Panc1 (cell line): ENCODE results near the gene CRY2. TPM values are rescaled to one million over a fixed set of nuclear protein-coding genes. Genes with fewer than 3 reads are reported as not detected.

Experiments
- ATAC-seq: fragments of 200-7000 bp; cut with Tn5 transposase; 2 replicates; pipeline ENCODE4 v1.9.1; 2020; ENCODE audit warnings: mild to moderate bottlenecking, moderate library complexity
- BruUV-seq: library from RNA; stranded (reverse); fragments of 400-500 nt; replicated peaks from 2 replicates; lab custom pipeline; 2021; lab: Mats Ljungman, UMichigan
- CTCF ChIA-PET: fragments of 300-600 bp; sonication (Branson Sonifier 250); formaldehyde crosslinking; loops from one replicate; lab custom pipeline; 2022; ENCODE audit warnings: antibody characterized with exemption; lab: Charles Lee
- POLR2A ChIA-PET: fragments of 300-600 bp; sonication (Branson Sonifier 250); formaldehyde crosslinking; loops from one replicate; lab custom pipeline; 2022; ENCODE audit warnings: antibody characterized with exemption; lab: Charles Lee
- DNase-seq: peaks from one replicate; pipeline ENCODE4 v3.0.0-alpha.2; 2010; ENCODE audit warnings: low read depth, low spot score
- H3K27ac ChIP-seq: 2 replicates; pipeline ENCODE4 v1.5.1; 2011; ENCODE audit warnings: mild to moderate bottlenecking, low read length, inconsistent platforms
- H3K27me3 ChIP-seq: fragments of 200-500 bp; sonication (Bioruptor generic); 2 replicates; pipeline ENCODE4 v1.6.0; 2014; ENCODE audit warnings: low read length, inconsistent platforms; ENCODE audit not compliant: control insufficient read depth, insufficient read depth
- H3K36me3 ChIP-seq: fragments of 200-500 bp; sonication (Bioruptor generic); 2 replicates; pipeline ENCODE4 v1.5.1; 2014; ENCODE audit warnings: inconsistent platforms, mild to moderate bottlenecking, low read length, moderate library complexity; ENCODE audit not compliant: control insufficient read depth, insufficient read depth
- H3K4me1 ChIP-seq: 2 replicates; pipeline ENCODE4 v1.5.1; 2011; ENCODE audit warnings: inconsistent platforms, mild to moderate bottlenecking, low read length, moderate library complexity; ENCODE audit not compliant: control insufficient read depth, insufficient read depth
- H3K4me3 ChIP-seq, 2 experiments: 2 replicates each; pipeline ENCODE4 v1.5.1; 2011 to 2012; ENCODE audit warnings: low read depth in 2 of 2, low read length in 2 of 2, mild to moderate bottlenecking in 2 of 2, inconsistent platforms in 1 of 2, moderate library complexity in 1 of 2
- H3K9me3 ChIP-seq: fragments of 200-500 bp; sonication (Bioruptor generic); 2 replicates; pipeline ENCODE4 v1.5.1; 2014; ENCODE audit warnings: low read depth, mild to moderate bottlenecking, inconsistent platforms, low read length, moderate library complexity; ENCODE audit not compliant: control insufficient read depth, insufficient read depth
- CTCF ChIP-seq: fragments of 450-650 bp; IDR thresholded peaks from 2 replicates; pipeline ENCODE4 v1.5.1; 2017; ENCODE audit warnings: mild to moderate bottlenecking
- POLR2AphosphoS5 ChIP-seq: IDR thresholded peaks from 2 replicates; pipeline ENCODE4 v1.6.1; 2012; ENCODE audit warnings: mild to moderate bottlenecking, low read depth, low read length, moderate library complexity
- REST ChIP-seq, 2 experiments: IDR thresholded peaks; 2 replicates each; pipeline ENCODE4 v1.6.1; 2011 to 2012; ENCODE audit warnings: low read depth in 2 of 2, control low read depth in 1 of 2, low read length in 1 of 2, mild to moderate bottlenecking in 1 of 2, moderate library complexity in 1 of 2; ENCODE audit not compliant: insufficient read depth in 1 of 2
- SIN3A ChIP-seq: IDR thresholded peaks from 2 replicates; pipeline ENCODE4 v1.6.1; 2012; ENCODE audit warnings: low read depth, mild to moderate bottlenecking, low read length, moderate library complexity, borderline replicate concordance; ENCODE audit not compliant: insufficient read depth
- TCF7L2 ChIP-seq: IDR thresholded peaks from 2 replicates; pipeline ENCODE4 v1.6.1; 2011; ENCODE audit warnings: mild to moderate bottlenecking, low read depth, low read length, inconsistent platforms
- in situ Hi-C: cut with HindIII; loops from 2 replicates; pipeline ENCODE4 v1.10.0; 2016; ENCODE audit warnings: low sequenced_read_pairs, low pct_unique_long_range_greater_than_20kb
- intact Hi-C: fragments of 100-400 bp; cut with micrococcal nuclease; formaldehyde crosslinking; loops from one replicate; pipeline ENCODE4 v1.10.0; 2022; ENCODE audit not compliant: unreplicated experiment
- total RNA-seq: library from RNA; stranded (reverse); gene quantifications from one replicate; pipeline ENCODE4 v1.2.1, GENCODE V29; 2021; ENCODE audit not compliant: unreplicated experiment

The CRY2 gene
- total RNA-seq, 1 experiment from 2014 or later = 14.6 TPM

- Histone ChIP-seq H3K27ac (no peak overlapping the region), H3K4me3 (no peak overlapping the region), H3K27me3 (no peaks in the 10 kb centered on the region), H3K9me3 (no peaks in the 10 kb centered on the region), H3K36me3 (peaks cover 7% of the 10 kb centered on the region; the same call in 1 of the 2 replicates), H3K4me1 (no peaks in the 10 kb centered on the region)
- TF ChIP-seq POLR2AphosphoS5 = no peak
- TF ChIP-seq CTCF = no peak
- no peak for TF ChIP-seq REST (IDR thresholded peaks at IDR 0.05; ENCODE audit: insufficient read depth in 1 of 2, low read depth in 2 of 2, low read length in 1 of 2)
- no peak for TF ChIP-seq SIN3A
- no peak for TF ChIP-seq TCF7L2
- DNase-seq (no peak), ATAC-seq (no peak)
- intact Hi-C loops (no loop called here), in situ Hi-C loops (no loop called here)
- ChIA-PET POLR2A (no interaction called here), CTCF (interaction anchor here (0.6 to 1.1 kb wide), 3 partner anchors 18 to 406 kb away, joined by 3 to 7 read pairs (median 4); no protein-coding TSS in a partner anchor)
- BruUV-seq = no TSS peak
These were observed 13.1 kb downstream of the CRY2 start for GRCh38 chr11:45860348-45860747.

- DNase-seq = no peak
- H3K4me1 ChIP-seq = no peaks in the 10 kb centered on the region
- in situ Hi-C loops (no loop called here), intact Hi-C loops (no loop called here)
- peaks cover 7% of the 10 kb centered on the region; the same call in 1 of the 2 replicates for H3K36me3 ChIP-seq
- no TSS peak for BruUV-seq
- ChIA-PET CTCF (interaction anchor here (0.6 to 1.1 kb wide), 2 partner anchors 90 to 406 kb away, joined by 4 to 7 read pairs; no protein-coding TSS in a partner anchor), POLR2A (no interaction called here)
- ATAC-seq = no peak
- H3K27ac ChIP-seq = no peak overlapping the region
- TF ChIP-seq REST (IDR thresholded peaks at IDR 0.05; ENCODE audit: insufficient read depth in 1 of 2, low read depth in 2 of 2, low read length in 1 of 2) = no peak
- TF ChIP-seq TCF7L2 = no peak
- TF ChIP-seq SIN3A = no peak
- no peak for TF ChIP-seq POLR2AphosphoS5
- no peak for TF ChIP-seq CTCF
- H3K4me3 ChIP-seq = no peak overlapping the region
- no peaks in the 10 kb centered on the region for H3K9me3 ChIP-seq
- H3K27me3 ChIP-seq = no peaks in the 10 kb centered on the region
These were observed 13.7 kb downstream of the CRY2 start for GRCh38 chr11:45860764-45861510.
